Measurements from ENCODE around the gene PELI1.

The PELI1 gene

GRCh38 chr2:64144057-64145013 is at the start of gene PELI1:
TSS of gene PELI1 (minus strand) at chr2:64144420. CDS start at chr2:64108310, 36,110 bp downstream.
- H3K4me3 ChIP-seq (ENCODE audit: low read depth, low read length), result peak within 1 kb of the TSS; percentile 98
- DNase-seq (ENCODE audit: low read depth), result peak; percentile 99
- TF ChIP-seq CTCF (IDR thresholded peaks at IDR 0.05; ENCODE audit: insufficient read depth, low read depth, low read length, missing control alignments), result peak; percentile 26

- DNase-seq (ENCODE audit: low read depth), result no peak
- H3K4me3 ChIP-seq (ENCODE audit: low read depth, low read length), result no peak overlapping the region
- no peak for TF ChIP-seq CTCF (IDR thresholded peaks at IDR 0.05; ENCODE audit: insufficient read depth, low read depth, low read length, missing control alignments)
Observed at GRCh38 chr2:64193491-64193890, 49.3 kb upstream of the PELI1 start.

- DNase-seq (ENCODE audit: low read depth), result no peak
- H3K4me3 ChIP-seq (ENCODE audit: low read depth, low read length), result no peak overlapping the region
- TF ChIP-seq CTCF (IDR thresholded peaks at IDR 0.05; ENCODE audit: insufficient read depth, low read depth, low read length, missing control alignments), result no peak
Observed at GRCh38 chr2:64192664-64193105, 48.5 kb upstream of the PELI1 start.

GRCh38 chr2:64192125-64192479 is 47.9 kb upstream of the PELI1 start:
- DNase-seq (ENCODE audit: low read depth), result no peak
- no peak overlapping the region for H3K4me3 ChIP-seq (ENCODE audit: low read depth, low read length)
- TF ChIP-seq CTCF (IDR thresholded peaks at IDR 0.05; ENCODE audit: insufficient read depth, low read depth, low read length, missing control alignments), result no peak

GRCh38 chr2:64189586-64189985 is 45.4 kb upstream of the PELI1 start:
- no peak for DNase-seq (ENCODE audit: low read depth)
- TF ChIP-seq CTCF (IDR thresholded peaks at IDR 0.05; ENCODE audit: insufficient read depth, low read depth, low read length, missing control alignments), result no peak
- H3K4me3 ChIP-seq (ENCODE audit: low read depth, low read length), result no peak overlapping the region

- peak; percentile 48 for DNase-seq (ENCODE audit: low read depth)
- no peak for TF ChIP-seq CTCF (IDR thresholded peaks at IDR 0.05; ENCODE audit: insufficient read depth, low read depth, low read length, missing control alignments)
- H3K4me3 ChIP-seq (ENCODE audit: low read depth, low read length), result no peak overlapping the region
Observed at GRCh38 chr2:64189167-64189566, 44.9 kb upstream of the PELI1 start.

Data from GM12865 (cell line).